ENCODE measurements around the gene TMCC3.
A peak's percentile ranks its signal among the peaks of the same experiment; 100 is the strongest.
"Not testable (repeated sequence)": the region's sequence is repeated elsewhere in the genome, so short reads cannot be mapped to it uniquely, and the experiment has no call there.

The TMCC3 gene

DNA sequence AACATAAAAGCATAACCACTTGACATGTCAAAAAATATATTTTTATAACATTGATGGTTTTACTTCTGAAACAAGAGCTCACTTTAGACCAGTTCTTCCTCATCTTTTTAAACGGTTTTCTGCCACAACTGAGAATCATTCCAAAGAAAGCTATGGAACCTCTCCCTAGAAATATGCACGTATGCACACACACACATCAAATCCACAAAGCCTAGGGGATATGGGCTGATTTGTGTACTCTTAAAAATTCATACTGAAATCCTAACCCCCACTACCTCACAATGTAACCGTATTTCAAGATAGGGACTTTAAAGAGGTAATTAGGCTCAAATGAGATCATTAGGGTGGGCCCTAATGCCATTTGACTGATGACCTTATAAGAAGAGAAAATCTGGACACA lies 19.3 kb downstream of the TMCC3 start:
- DNase-seq: no peak

- no peak for DNase-seq
Observed at GRCh38 chr12:94628819-94629472, 21.4 kb downstream of the TMCC3 start.

GRCh38 chr12:94628369-94628768 lies 22.0 kb downstream of the TMCC3 start:
- DNase-seq: no peak

DNA sequence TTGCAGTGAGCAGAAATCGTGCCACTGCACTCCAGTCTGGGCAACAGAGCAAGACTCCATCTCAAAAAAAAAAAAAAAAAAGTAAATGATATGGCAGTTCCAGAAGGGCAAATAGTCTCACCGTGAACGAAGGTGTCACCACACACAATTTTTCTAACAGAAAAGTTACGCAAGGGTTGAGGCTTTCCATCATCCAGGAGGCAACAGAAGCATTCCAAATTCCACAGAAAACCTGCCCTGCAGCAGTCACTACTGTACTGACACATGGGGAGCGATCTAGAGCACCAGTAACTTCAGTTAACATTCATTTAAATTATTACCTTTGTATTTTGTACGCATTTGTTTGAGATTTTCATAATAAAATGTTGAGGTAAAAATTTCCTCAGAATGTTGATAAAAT lies 24.8 kb downstream of the TMCC3 start:
- no peak for DNase-seq

DNA sequence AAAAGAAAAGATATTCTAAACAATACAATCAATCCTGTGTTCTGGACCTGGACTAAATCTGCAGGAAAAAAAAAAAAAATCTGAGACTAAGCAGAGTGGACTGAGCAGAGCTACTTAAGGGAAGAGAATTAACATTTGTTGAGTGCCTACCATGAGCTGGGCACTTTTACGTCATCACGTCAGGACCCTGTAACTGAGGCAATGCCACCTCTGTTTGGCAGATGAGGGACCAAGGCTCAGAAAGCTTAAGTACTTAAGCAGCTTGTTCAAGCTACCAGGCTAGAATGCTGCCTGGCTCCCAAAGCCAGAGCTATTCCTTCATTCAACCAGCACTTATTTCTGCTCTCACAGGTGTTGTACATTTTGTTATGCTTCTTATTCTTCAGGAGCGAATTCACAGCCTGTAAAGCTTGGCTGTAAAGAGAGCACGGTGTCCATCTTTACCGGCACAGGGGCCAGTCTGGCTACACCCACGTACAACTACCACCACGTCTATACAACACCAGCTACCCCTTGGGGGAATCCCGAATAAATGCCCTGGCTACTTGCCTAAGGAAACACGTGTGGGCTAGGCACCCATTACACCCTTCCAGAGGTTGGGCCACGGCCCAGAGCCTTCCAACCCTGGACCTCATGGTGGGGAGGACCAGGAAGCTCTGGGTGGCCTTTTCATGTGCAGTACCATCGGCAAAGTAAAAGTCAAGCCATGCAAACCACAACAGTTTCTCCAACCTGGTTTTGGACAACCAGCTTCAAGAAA lies 27.0 kb downstream of the TMCC3 start:
- no peak for DNase-seq

- no peak for DNase-seq
Observed at GRCh38 chr12:94622475-94622874, 27.9 kb downstream of the TMCC3 start.

DNA sequence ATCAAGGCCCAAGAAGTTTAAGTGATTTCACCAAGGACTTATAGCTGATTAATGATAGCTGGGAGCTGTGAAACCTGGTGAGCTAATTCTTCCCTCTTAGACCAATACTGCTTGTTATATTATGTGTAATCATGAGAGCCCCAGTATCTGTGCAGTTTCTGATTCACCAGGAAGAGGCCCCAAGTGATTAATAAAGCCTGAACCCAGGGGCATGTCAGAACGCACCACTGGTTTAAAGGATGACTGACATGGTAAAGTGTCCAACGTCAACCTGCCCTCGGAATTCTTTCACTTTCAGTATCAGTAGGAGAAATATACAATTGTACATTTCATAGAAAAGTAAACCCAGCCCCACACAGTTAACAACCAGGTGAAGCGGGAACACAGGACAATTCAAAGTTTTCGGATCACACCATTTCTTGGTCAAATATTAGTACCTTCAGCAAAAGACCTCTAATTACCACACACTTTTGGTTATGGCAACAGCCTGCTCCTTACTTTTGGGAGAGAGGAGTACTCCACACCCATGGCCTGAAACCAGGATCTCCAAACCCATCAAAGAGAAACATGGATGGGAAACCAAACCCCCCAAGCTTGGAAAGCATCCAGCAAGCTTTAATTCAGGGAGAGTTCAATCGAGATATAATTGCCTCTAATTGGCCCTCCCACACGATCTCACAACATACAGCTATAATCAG lies 28.5 kb downstream of the TMCC3 start:
- DNase-seq: peak; percentile 28 to 47

- no peak for DNase-seq
Observed at GRCh38 chr12:94620621-94621020, 29.7 kb downstream of the TMCC3 start.

GRCh38 chr12:94618995-94619695 lies 31.2 kb downstream of the TMCC3 start:
- no peak for DNase-seq

DNA sequence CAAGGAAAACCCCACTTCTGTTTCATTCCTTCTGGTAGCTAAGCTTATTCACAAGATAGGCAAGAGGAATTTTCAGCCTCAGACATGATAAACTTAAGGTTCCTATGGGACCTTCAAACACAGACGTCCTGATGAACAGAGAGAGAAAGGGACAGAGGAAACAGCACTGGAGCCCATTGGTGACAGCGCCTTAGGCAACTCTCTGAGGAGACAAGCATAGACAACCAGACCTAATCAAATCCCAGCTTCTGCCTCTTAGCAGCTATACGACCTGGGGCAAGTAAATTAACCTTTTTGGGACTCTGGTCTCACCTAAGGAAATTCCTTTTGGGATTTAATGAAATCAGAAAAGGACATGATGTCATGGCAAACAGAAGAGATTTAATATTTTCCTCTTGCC lies 33.3 kb downstream of the TMCC3 start:
- DNase-seq: no peak

- DNase-seq: peak in 1 of 2 donors; percentile 24
Observed at GRCh38 chr12:94616203-94616729, 34.1 kb downstream of the TMCC3 start.

- peak; percentile 68 to 81 for DNase-seq
Observed at GRCh38 chr12:94615260-94616181, 34.8 kb downstream of the TMCC3 start.

DNA sequence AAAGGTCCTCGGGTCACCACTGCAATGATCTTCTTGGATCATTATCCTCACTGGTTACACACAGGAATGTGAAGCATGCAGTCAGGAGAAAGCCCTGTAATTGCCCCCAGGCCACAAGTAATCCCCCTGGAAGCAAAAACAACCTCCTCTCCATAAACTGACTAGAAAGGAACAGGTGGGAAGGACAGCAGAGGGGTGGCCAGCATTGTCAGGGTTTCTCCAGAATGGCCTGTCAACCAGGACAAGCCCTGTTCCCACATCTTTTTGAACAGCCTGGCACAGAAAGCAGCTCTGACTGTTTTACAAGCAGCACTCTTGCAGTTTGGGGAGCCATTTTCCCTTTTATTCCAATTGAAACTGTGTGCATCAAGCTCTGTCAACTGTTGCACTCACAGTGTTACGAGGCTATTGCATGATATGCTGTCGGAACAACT lies 36.1 kb downstream of the TMCC3 start:
- no peak for DNase-seq

GRCh38 chr12:94609917-94610443 lies 40.4 kb downstream of the TMCC3 start:
- no peak for DNase-seq

DNA sequence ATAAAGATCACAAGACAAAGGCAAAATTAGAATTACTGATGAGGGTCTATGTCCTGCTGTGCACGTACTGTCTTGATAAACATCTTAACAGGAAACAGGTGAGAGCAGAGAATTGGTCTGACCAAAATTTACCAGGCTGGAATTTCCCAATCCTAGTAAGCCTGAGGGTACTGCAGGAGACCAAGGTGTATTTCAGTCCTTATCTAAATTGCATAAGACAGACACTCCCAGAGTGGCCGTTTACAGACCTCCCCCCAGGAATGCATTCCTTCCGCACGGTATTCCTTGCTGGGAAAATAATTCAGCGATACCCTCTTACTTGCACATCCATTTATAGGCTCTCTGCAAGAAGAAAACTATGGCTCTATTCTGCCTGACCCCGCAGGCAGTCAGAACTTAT lies 43.5 kb downstream of the TMCC3 start:
- not testable (repeated sequence) for DNase-seq

GRCh38 chr12:94604366-94604698 lies 46.0 kb downstream of the TMCC3 start:
- DNase-seq: no peak

- peak in 1 of 2 donors; percentile 69 for DNase-seq
Observed at GRCh38 chr12:94603434-94604365, 46.7 kb downstream of the TMCC3 start.

- no peak for DNase-seq
Observed at GRCh38 chr12:94602024-94602423, 48.3 kb downstream of the TMCC3 start.

DNA sequence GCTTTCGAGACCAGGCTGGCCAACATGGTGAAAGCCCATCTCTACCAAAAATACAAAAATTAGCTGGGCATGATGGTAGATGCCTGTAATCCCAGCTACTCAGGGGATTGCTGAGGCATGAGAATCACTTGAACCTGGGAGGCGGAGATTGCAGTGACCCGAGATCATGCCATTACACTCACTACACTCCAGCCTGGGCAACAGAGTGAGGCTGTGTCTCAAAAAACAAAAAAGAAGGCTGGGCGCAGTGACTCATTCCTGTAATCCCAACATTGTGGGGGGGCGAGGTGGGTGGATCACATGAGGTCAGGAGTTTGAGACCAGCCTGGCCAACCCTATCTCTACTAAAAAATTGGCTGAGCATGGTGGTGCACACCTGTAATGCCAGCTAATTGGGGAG lies 49.0 kb downstream of the TMCC3 start:
- not testable (repeated sequence) for DNase-seq

DNA sequence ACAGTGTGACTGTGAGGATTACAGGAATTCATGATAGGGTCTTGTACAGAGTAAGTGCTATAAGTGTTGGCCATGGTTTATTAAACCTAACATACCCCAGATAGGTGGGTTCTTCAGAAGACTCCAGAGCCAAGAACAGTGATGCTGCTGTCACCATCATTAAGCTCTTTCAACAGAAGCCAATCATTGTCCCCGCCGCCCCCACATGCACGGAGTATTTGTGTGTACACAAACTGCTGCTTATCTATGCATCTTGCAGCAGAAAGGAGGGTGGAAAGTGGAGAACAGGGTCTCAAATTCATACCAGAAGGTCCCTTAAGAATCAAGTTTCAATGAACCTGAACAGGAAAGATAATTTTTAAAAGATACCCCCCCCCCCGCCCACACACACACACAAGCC lies 51.2 kb downstream of the TMCC3 start:
- DNase-seq: no peak

DNA sequence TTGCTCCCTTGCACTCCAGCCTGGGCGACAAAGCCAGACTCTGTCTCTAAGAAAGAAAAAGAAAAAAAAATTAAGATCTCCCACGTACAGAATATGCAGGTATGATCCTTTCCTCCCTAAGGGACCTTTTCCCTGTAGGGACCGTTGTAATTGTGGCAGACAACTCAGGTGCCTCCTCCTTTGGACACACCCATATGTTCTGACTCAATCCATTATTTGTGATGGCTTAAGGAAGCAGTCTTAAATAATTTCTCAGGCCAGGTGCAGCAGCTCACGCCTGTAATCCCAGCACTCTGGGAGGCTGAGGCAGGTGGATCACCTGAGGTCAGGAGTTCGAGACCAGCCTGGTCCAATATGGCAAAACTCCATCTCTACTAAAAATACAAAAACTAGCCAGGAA lies 53.1 kb downstream of the TMCC3 start:
- no peak for DNase-seq
